ENCODE results near the gene ELL3.
"Not testable (repeated sequence)": the region's sequence is repeated elsewhere in the genome, so short reads cannot be mapped to it uniquely, and the experiment has no call there.

Gene ELL3

GRCh38 chr15:43791993-43792760 lies 15.4 kb upstream of the ELL3 start, which contains the start of gene SERF2:
TSS of gene SERF2 (plus strand) at chr15:43792320. CDS start at chr15:43792377, 57 bp downstream.
- peak; percentile 86 for DNase-seq

GRCh38 chr15:43789409-43789808 lies 12.6 kb upstream of the ELL3 start:
- DNase-seq: no peak

GRCh38 chr15:43779016-43779415 lies 2.2 kb upstream of the ELL3 start:
- no peak for DNase-seq

GRCh38 chr15:43777267-43777914 lies 625 bp upstream of the ELL3 start:
- DNase-seq: peak; percentile 65

GRCh38 chr15:43776101-43776717 lies 557 bp downstream of the ELL3 start:
- peak; percentile 37 for DNase-seq

GRCh38 chr15:43775411-43775965 lies 1.3 kb downstream of the ELL3 start:
- DNase-seq: peak; percentile 32

DNA sequence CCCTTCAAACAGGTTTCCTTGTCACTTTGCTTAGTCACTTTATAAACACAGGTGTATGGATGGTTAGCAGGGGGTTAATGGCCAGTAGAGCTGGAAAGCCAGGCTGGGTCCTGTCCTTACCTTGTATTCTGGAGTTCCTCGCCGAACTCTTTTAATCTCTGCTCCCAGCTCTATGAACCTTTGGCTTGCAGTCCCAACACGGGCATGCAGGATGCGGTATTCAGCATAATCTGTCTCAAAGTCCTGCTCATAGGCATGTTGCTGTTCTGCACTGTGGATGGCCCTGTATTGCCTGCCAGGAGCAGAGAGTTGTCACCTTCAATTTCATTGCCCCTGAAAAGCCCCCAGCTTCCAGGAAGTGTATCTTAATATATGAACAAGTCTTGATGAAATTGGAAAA lies 2.7 kb downstream of the ELL3 start:
- DNase-seq: no peak

DNA sequence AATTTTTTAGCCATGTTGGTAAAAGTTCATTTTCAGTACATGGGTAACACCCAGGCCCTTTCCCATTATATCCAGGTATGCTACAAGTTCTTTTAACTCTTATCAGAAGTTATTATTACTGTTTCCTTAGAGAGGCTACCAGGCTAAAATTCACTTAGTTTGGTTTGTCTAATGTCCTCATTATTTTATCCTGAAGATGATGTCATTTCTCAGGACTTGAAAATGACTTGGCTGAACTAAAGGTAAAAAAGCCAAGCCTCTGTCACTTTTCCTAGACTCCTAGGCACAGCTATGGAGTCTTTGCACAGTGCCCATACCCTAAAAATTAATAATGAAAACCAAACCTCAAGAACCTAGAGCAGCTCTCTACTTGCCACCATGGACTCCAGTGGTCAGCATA lies 4.1 kb downstream of the ELL3 start:
- no peak for DNase-seq

- no peak for DNase-seq
These were observed 5.0 kb downstream of the ELL3 start for GRCh38 chr15:43771816-43772215.

GRCh38 chr15:43769584-43770228 lies 7.1 kb downstream of the ELL3 start:
- no peak for DNase-seq

- DNase-seq: no peak
These were observed 12.8 kb downstream of the ELL3 start for GRCh38 chr15:43763819-43764446.

DNA sequence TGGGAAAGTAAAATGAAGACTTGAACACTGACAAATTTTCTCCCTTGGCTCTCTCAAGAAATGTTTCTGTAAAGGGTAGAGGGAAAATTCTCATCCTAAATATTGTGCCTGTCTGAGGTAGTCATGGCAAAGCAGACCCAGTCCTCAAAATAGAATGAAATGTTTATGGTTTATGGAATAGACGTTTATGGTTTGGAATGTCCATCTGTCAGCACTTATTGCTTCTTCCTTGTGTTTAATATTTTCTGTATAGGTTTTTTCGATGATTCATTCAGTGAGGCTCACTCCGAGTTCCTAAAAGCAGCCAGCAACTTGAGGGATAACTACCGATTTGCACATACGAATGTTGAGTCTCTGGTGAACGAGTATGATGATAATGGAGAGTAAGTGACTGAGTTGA lies 13.9 kb downstream of the ELL3 start:
- DNase-seq: no peak

GRCh38 chr15:43751885-43752284 lies 24.9 kb downstream of the ELL3 start:
- DNase-seq: no peak

DNA sequence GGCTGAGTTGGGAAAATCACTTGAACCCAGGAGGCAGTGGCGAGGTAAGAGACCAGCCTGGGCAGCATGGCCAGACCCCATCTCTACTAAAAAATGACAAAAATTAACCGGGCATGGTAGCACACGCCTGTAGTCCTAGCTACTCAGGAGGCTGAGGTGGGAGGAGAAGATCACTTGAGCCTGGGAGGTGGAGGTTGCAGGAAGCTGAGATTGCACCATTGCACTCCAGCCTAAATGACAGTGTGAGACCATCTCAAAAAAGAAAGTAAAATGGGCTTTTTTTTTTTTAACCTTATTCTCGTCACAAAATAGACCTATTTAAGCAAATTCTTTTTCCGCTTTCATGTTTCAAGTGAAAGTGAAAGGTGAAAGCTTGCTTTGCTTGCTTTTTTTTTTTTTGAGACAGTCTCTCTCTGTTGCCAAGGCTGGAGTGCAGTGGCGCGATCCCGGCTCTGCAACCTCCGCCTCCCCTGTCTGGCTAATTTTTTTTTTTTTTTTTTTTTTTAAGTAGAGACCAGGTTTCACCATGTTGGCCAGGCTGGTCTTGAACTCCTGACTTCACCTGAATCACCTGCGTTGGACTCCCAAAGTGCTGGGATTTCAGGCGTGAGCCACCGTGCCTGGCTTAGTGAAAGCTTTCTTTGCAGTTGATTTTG lies 26.9 kb downstream of the ELL3 start:
- no peak for DNase-seq

- DNase-seq: no peak
These were observed 28.4 kb downstream of the ELL3 start for GRCh38 chr15:43748376-43748775.

GRCh38 chr15:43746903-43747309 lies 29.9 kb downstream of the ELL3 start:
- peak; percentile 12 for DNase-seq

DNA sequence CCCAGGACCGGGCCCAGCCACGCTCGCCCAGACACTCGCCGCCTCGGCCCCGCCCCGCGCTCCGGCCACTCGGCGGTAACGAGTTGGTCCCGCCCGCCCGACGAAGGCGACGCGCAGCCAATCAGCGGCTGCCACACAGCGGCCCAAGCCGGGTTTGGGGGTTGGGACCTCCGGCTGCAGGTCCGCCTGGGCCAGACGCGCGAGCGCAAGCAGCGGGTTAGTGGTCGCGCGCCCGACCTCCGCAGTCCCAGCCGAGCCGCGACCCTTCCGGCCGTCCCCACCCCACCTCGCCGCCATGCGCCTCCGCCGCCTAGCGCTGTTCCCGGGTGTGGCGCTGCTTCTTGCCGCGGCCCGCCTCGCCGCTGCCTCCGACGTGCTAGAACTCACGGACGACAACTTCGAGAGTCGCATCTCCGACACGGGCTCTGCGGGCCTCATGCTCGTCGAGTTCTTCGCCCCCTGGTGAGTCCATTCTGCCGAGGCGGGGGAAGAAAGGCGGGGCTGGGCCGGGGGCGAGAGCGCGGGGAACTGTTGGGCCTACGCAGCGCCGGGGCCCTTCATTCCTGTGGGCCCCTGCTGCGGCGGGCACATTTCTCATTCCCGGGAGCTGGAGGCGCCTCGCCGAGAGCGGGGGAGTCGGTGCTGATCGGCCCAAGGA lies 30.4 kb downstream of the ELL3 start, which contains the start of gene PDIA3:
Gene PDIA3, plus strand, starts transcription at position 194 of the 658 bp plus-strand sequence. Its CDS starts 102 bp downstream, at position 296.
- DNase-seq: peak; percentile 50

GRCh38 chr15:43735416-43735815 lies 41.4 kb downstream of the ELL3 start:
- no peak for DNase-seq

GRCh38 chr15:43728053-43728725 lies 48.6 kb downstream of the ELL3 start:
- DNase-seq: not testable (repeated sequence)

DNA sequence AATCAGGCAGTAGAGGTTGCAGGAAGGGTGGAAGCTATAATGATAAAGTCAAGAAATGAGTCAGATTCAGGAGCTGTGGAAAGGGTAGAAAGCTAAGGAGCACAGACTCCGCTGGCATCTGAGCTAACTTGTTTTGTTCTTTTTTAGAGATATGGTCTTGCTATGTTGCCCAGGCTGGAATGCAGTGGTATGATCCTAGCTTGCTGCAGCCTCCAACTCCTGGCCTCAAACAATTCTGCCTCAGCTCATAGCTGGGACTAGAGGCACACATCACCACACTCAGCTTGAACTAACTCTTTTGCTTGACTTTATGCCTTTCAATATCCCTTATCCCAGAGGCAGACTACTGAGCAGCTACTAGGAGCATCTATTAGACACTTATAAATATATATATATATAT lies 50.5 kb downstream of the ELL3 start:
- DNase-seq: not testable (repeated sequence)

GRCh38 chr15:43723151-43723550 lies 53.6 kb downstream of the ELL3 start:
- no peak for DNase-seq
